ENCODE measurements around the gene TTC13.

Gene TTC13

GRCh38 chr1:230906226-230906625 is 72.4 kb downstream of the TTC13 start:
- H3K4me3 Mint-ChIP-seq, result no peak overlapping the region
- DNase-seq, result no peak
- no peak for TF ChIP-seq CTCF (IDR thresholded peaks at IDR 0.05)

GRCh38 chr1:230905733-230906132 is 72.9 kb downstream of the TTC13 start:
- no peaks in the 10 kb centered on the region for H3K27me3 Mint-ChIP-seq (ENCODE audit: low read depth, poor library complexity)
- peaks cover 13% of the 10 kb centered on the region for H3K4me1 Mint-ChIP-seq
- no peak overlapping the region for H3K4me3 Mint-ChIP-seq
- DNase-seq, result no peak
- peaks cover 16% of the 10 kb centered on the region for H3K36me3 Mint-ChIP-seq (ENCODE audit: low read depth)
- no peak for TF ChIP-seq CTCF (IDR thresholded peaks at IDR 0.05)
- peak overlapping the region; percentile 2 for H3K27ac Mint-ChIP-seq
- H3K9me3 Mint-ChIP-seq, result no peaks in the 10 kb centered on the region

More at GRCh38 chr1:230906226-230906625, 72.4 kb downstream of the TTC13 start:
- Mint-ChIP-seq H3K27ac (no peak overlapping the region), H3K27me3 (ENCODE audit: low read depth, poor library complexity) (no peaks in the 10 kb centered on the region), H3K4me1 (peaks cover 13% of the 10 kb centered on the region), H3K36me3 (ENCODE audit: low read depth) (peaks cover 16% of the 10 kb centered on the region), H3K9me3 (no peaks in the 10 kb centered on the region)

GRCh38 chr1:230902349-230902923 is 76.2 kb downstream of the TTC13 start:
- Mint-ChIP-seq H3K27ac (no peak overlapping the region), H3K4me3 (no peak overlapping the region), H3K4me1 (peaks cover 8% of the 10 kb centered on the region), H3K9me3 (no peaks in the 10 kb centered on the region), H3K36me3 (ENCODE audit: low read depth) (peaks cover 6% of the 10 kb centered on the region), H3K27me3 (ENCODE audit: low read depth, poor library complexity) (peaks cover 14% of the 10 kb centered on the region)
- no peak for DNase-seq
- TF ChIP-seq CTCF (IDR thresholded peaks at IDR 0.05), result no peak

- peaks cover 5% of the 10 kb centered on the region for H3K4me1 Mint-ChIP-seq
- H3K27me3 Mint-ChIP-seq (ENCODE audit: low read depth, poor library complexity), result peaks cover 14% of the 10 kb centered on the region
- H3K4me3 Mint-ChIP-seq, result no peak overlapping the region
- no peak for TF ChIP-seq CTCF (IDR thresholded peaks at IDR 0.05)
- H3K27ac Mint-ChIP-seq, result no peak overlapping the region
- no peaks in the 10 kb centered on the region for H3K9me3 Mint-ChIP-seq
- DNase-seq, result no peak
- peaks cover 5% of the 10 kb centered on the region for H3K36me3 Mint-ChIP-seq (ENCODE audit: low read depth)
These were observed 77.0 kb downstream of the TTC13 start for GRCh38 chr1:230901671-230902070.

- Mint-ChIP-seq H3K9me3 (no peaks in the 10 kb centered on the region), H3K27me3 (ENCODE audit: low read depth, poor library complexity) (peaks cover 14% of the 10 kb centered on the region), H3K4me3 (no peak overlapping the region), H3K4me1 (peaks cover 5% of the 10 kb centered on the region), H3K36me3 (ENCODE audit: low read depth) (peaks cover 5% of the 10 kb centered on the region), H3K27ac (no peak overlapping the region)
- TF ChIP-seq CTCF (IDR thresholded peaks at IDR 0.05), result no peak
- DNase-seq, result no peak
These were observed 77.7 kb downstream of the TTC13 start for GRCh38 chr1:230900984-230901383.

- DNase-seq, result no peak
- Mint-ChIP-seq H3K4me1 (no peaks in the 10 kb centered on the region), H3K4me3 (no peak overlapping the region), H3K27me3 (ENCODE audit: low read depth, poor library complexity) (peaks cover 14% of the 10 kb centered on the region), H3K36me3 (ENCODE audit: low read depth) (peaks cover 5% of the 10 kb centered on the region), H3K27ac (no peak overlapping the region), H3K9me3 (no peaks in the 10 kb centered on the region)
- TF ChIP-seq CTCF (IDR thresholded peaks at IDR 0.05), result no peak
These were observed 78.8 kb downstream of the TTC13 start for GRCh38 chr1:230899841-230900251.
